ENCODE data around the gene NARF.
A peak's percentile ranks its signal among the peaks of the same experiment; 100 is the strongest.

The NARF gene

GRCh38 chr17:82480318-82480717 lies 21.8 kb downstream of the NARF start:
- DNase-seq = no peak

GRCh38 chr17:82483204-82483660 lies 24.7 kb downstream of the NARF start:
- DNase-seq = no peak

DNA sequence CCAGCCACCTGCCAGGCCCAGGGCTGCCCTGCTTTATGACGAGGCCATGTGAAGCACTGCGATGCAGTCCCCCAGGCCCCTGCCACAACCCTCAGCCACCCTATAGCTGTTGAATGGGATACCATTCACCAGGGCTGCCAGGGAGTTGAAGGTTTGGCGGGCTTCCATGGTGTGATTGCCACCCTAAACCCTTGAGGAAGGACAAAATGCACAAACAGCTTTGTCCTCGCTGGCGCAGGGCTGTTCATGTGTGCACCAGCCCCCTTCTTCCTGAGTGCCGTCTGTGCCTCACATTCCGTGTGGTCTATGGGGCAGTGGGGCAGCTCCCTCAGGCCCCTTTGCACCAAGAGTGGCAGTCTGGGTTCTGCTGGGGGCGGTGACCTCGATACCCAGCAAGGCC lies 25.3 kb downstream of the NARF start:
- DNase-seq = no peak

DNA sequence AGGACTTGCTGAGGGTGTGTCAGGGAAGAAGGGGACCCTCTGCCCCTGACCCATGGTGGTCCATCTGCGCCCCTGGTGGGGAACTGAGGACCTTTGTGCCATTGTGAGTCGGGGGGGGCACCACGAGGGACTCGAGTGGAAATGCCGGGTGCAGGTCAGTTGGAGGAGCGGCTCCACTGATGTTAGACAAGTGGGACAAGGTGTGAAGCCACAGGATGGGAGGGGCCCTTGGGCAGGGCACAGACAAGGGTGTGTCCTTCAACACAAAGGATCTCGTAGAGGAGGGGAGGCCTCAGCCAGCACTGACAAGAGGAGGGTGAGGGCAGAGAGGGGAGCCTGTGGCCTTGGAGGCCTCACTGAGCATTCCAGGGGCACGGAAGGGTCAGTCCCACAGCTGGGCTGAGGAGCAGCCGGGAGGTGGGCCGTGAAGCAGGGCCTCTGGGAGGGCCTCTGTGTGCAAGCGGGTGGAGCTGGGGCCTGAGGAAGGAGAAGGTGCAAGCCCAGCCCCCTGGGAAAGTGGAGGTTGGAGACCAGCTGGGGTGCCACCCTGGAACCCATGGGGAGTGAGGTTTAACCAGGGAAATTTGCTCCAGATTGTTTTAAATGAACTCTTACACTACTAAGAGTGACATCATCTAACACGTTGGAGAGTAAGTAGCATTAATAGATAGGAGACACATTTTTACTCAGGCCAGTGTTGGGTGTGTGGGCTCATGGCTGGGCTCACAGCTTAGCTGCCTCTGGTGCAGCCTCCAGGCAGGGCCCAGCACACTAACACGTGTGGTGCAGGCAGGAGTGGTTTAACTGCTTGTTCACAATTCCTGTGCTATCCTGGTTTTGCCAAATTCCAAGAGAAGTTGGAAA lies 27.9 kb downstream of the NARF start:
- peak; percentile 21 for DNase-seq

- DNase-seq = no peak
These were observed 29.4 kb downstream of the NARF start for GRCh38 chr17:82487910-82488309.

GRCh38 chr17:82489117-82489516 lies 30.6 kb downstream of the NARF start:
- DNase-seq = no peak

DNA sequence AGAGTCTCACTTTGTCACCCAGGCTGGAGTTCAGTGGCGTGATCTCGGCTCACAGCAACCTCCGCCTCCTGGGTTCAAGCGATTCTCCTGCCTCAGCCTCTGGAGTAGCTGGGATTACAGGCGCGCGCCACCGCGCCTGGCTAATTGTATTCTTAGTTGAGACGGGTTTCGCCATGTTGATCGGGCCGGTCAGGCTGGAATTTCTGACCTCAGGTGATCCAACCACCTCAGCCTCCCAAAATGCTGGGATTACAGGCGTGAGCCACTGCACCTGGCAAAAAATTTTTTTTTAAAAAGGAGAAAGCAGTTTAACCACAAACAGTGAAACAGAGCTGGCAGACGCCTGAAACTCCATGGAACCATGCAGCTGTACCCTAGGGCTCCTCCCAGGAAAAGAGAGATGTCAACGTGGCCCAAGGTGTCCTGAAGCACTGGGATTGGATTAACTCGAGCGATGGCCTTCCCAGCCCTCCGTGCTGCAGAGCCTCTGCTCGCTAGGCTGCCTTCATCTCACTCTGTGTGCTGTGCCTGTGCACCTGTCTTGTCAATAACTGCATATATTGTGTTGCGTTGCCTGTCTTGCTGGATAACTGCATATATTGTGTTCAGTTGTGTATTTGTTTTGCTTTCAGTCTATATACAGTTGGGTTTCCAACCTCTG lies 31.4 kb downstream of the NARF start:
- DNase-seq = no peak

- DNase-seq = no peak
These were observed 32.1 kb downstream of the NARF start for GRCh38 chr17:82490512-82491195.

DNA sequence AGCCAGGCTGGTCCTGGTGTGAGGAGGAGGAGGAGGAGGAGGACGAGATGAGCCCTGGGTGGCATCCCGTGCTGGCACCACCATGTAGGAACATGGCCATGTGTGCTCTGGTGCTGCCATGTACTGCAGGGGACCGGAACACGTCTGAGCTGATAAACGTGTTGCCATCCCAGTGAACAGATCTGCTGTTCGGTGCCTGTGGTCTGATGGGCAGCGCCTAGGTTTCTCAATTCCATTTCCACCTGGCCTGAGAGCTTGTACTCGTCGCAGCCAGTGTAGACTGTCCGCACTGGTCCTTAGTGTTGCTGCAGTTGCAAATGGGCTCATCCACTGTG lies 32.6 kb downstream of the NARF start:
- DNase-seq = no peak

DNA sequence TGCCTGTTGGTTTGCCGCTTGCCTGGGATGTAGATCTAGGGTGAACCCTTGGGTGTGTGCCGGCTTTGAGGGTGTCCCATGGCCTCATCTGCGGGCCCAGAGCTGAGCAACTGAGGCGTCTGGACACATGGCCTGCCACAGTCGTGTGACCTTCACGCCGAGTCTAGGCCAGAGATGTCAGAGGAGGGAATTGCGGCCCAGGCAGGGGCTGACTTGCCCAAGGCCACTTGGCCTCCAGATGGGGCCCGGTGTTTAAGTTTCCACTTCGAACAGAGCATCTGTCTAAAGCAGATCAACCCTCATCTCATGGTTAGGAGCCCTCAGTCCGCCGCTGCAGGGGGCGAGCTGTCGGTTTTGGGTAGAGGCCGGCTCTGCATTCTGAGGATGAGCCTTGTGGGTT lies 33.0 kb downstream of the NARF start:
- no peak for DNase-seq

- no peak for DNase-seq
These were observed 34.2 kb downstream of the NARF start for GRCh38 chr17:82492643-82493225.

DNA sequence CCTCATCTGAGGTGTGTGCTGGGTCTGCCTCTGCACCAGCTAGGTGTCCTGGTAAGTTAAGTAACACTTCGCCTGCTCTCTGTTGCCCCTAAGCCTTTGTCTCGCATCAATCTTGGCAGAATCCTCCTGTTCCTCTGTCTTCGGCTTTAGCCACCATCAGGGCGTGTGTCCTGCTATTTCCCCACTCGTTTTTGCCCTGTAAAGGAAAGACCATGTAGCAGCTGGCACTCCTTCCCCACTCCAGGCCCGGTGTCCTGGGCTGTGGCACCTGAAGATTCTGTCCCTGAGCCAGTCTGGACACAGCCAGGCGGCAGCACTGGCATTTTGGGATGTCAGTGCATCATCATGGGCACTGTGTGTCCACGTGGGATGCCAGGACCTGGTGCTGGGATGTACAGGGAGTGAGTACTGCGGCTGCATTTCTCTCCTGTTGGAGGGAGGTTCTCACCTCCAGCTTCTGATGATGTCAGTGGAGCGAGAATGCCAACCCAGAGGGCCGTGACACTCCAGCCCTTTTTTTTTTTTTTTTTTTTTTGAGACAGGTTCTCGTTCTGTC lies 34.8 kb downstream of the NARF start:
- no peak for DNase-seq

GRCh38 chr17:82494236-82495055 lies 35.9 kb downstream of the NARF start:
- peak; percentile 93 for DNase-seq

GRCh38 chr17:82495844-82496528 lies 37.4 kb downstream of the NARF start:
- DNase-seq = no peak

DNA sequence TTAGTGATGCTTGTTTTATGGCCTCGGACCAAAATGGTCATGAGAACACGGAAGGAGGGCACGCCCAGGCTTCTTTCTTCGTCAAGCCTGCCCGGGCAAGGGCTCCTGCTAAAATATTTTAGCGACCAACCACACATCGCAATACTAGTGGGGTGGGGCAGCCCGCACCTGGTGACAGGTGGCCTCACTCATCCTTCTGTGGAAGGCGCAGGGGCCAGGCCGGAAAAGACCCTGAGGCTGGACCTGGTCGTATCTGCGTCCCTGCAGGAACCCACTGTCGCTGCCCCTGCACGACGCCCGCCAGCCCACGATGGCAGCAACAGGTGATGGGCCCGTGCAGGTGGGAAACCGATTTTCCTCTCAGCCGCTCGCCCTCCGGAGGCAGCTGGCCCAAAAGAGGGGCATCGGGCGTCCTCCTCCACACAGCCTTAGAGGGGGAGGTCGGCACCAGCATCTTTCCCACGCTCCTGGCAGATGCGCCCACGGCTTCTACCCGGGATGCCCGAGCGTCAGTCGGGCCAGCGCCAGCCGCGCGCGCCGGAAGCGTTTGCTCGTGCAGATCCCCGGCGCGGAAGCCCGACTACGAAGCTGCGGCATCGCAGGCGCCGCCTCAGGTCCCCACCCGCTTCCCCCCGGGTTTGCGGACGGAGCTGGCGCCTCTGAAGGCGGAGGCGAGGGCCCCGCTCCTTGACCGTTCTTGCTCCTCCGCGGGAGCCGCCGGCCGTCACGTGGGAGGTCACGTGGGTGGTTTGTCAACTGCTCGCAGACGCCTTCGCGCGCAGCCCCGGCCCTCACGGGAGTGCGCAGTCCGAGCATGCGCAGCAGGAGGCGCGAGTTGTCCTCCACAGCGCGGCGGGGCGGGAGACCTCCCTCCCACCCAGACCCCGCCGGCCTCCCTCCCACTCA lies 38.2 kb downstream of the NARF start:
- peak; percentile 91 for DNase-seq

- DNase-seq = peak; percentile 62
These were observed 39.2 kb downstream of the NARF start for GRCh38 chr17:82497483-82498405.

DNA sequence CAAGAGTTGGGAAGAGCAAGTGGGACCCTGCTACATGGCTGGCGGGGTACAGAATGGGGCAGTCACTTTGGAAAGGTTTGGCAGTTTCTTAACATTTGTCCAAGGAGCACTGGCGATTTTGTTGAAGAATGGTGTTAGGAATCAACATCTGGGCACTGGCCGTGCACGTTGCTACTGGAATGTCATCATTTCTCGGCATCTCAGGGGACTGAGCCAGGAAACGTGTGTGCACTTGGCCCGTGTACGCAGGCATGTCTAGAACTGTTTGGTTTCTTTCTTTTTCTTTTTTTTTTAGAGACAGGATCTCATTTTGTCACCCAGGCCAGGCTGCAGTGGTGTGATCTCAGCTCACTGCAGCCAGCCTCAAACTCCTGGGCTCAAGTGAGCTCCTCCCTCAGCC lies 43.7 kb downstream of the NARF start:
- no peak for DNase-seq

GRCh38 chr17:82503094-82503727 lies 44.7 kb downstream of the NARF start:
- no peak for DNase-seq

Data from CD4-positive, alpha-beta T cell treated with Interleukin-21 for 1 hour (primary cell).